ENCODE measurements around the gene SNX4. TPM values are rescaled to one million over a fixed set of nuclear protein-coding genes. Genes with fewer than 3 reads are reported as not detected.

The SNX4 gene
- total RNA-seq, 2 experiments from 2014 or later = 24.8 to 27.8 TPM

DNA sequence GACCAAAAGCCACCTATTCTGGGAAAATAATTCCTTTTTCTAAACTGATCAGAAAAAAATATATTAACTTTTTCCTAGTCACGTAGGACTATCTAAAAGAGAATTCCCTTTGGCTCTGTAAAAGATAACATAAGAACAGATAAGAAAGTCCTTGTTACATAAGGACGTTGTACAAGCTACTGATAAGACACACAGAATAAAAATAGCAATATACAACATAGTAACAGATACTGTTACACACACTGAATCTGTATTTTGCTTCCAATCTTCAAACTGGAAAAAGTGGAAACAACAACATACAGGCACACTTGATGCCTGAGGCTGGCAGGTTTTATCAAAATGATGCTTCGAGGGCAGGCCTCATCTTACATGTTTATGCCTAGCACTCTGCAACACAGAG, 59.8 kb downstream of the SNX4 start:
- Mint-ChIP-seq H3K4me1 (ENCODE audit: low read depth) (no peaks in the 10 kb centered on the region), H3K4me3 (no peak overlapping the region), H3K36me3 (ENCODE audit: low read depth) (peaks cover 22% of the 10 kb centered on the region), H3K9me3 (no peaks in the 10 kb centered on the region), H3K27ac (no peak overlapping the region), H3K27me3 (ENCODE audit: low read depth) (no peaks in the 10 kb centered on the region)
- intact Hi-C loops (cut with micrococcal nuclease) = no loop called here
- DNase-seq = no peak
- CTCF ChIA-PET = interaction anchor here (0.6 kb wide), 1 partner anchor 731 kb away, joined by 3 read pairs; no protein-coding TSS in a partner anchor

DNA sequence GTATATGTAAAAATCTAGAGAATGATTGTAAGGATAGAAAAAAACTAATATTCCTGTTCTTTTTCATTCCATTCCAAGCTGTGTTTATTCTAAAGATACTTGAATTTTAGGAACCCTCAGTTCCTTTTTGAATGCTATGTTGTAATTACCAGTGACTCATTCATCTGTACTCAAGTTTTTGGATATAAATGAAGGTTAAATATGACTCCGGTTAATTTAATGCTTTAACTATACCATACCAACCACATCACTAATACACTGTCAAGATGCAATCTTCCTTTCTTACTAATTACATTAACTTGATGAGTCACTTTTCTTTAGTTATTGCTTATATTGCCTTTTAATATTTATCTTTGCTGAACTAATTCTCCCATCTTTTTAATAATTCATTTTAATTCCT, 76.1 kb downstream of the SNX4 start:
- peaks cover 5% of the 10 kb centered on the region for H3K9me3 Mint-ChIP-seq
- no peaks in the 10 kb centered on the region for H3K27me3 Mint-ChIP-seq (ENCODE audit: low read depth)
- CTCF ChIA-PET = interaction anchor here (0.7 kb wide), 1 partner anchor 146 kb away, joined by 3 read pairs; no protein-coding TSS in a partner anchor
- intact Hi-C loops (cut with micrococcal nuclease) = no loop called here
- H3K36me3 Mint-ChIP-seq (ENCODE audit: low read depth) = peaks cover 25% of the 10 kb centered on the region
- no peak overlapping the region for H3K27ac Mint-ChIP-seq
- DNase-seq = no peak
- H3K4me1 Mint-ChIP-seq (ENCODE audit: low read depth) = no peaks in the 10 kb centered on the region
- H3K4me3 Mint-ChIP-seq = no peak overlapping the region

DNA sequence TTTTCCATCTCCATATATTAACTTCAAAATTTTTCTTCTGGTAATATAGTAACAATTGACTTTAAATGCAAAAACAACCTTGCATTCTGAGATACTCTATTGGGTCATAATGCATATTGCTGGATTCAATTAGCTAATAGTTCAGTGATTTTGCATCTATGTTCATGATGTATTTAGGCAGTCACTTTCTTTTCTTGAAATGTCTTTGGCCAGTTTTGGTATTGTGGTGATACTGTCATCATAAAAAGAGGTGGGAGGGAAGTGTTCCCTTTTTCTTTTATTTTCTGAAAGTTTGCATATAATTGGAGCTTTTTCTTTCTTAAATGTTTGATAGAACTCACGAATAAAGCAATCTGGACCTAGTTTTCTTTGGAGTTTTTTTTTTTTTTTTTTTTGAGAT, 77.5 kb downstream of the SNX4 start:
- Mint-ChIP-seq H3K4me1 (ENCODE audit: low read depth) (no peaks in the 10 kb centered on the region), H3K27me3 (ENCODE audit: low read depth) (no peaks in the 10 kb centered on the region), H3K9me3 (peaks cover 5% of the 10 kb centered on the region), H3K4me3 (no peak overlapping the region), H3K27ac (no peak overlapping the region), H3K36me3 (ENCODE audit: low read depth) (peaks cover 18% of the 10 kb centered on the region)
- intact Hi-C loops (cut with micrococcal nuclease) = no loop called here
- DNase-seq = no peak
- CTCF ChIA-PET = interaction anchor here (0.7 kb wide), 1 partner anchor 144 kb away, joined by 7 read pairs; no protein-coding TSS in a partner anchor

DNA sequence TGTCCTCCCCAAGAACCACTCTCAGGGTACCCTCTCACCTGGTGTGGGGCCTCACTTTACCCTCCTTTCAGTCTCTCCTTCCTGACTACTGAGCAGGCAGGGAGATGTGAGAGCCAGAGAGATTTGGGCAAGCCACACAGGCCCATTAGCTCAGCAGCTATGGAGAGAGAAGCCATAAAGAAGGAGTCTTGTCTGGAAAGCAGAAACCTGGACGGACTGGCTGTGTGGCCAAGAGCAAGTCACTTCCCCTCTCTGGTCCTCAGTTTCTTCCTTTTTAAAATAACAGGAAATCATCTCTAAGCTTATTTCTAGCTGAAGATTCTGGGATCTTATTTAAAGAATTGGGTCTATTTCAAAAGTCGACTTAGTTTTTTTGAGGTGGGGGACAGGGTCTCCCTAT, 79.0 kb downstream of the SNX4 start:
- Mint-ChIP-seq H3K27me3 (ENCODE audit: low read depth) (no peaks in the 10 kb centered on the region), H3K4me3 (no peak overlapping the region), H3K36me3 (ENCODE audit: low read depth) (peaks cover 9% of the 10 kb centered on the region), H3K9me3 (peaks cover 2% of the 10 kb centered on the region), H3K4me1 (ENCODE audit: low read depth) (no peaks in the 10 kb centered on the region), H3K27ac (no peak overlapping the region)
- CTCF ChIA-PET = interaction anchor here (0.6 to 1.5 kb wide), 4 partner anchors 16 to 179 kb away, joined by 3 to 5 read pairs (median 5); no protein-coding TSS in a partner anchor
- intact Hi-C loops (cut with micrococcal nuclease) = no loop called here
- no peak for DNase-seq

DNA sequence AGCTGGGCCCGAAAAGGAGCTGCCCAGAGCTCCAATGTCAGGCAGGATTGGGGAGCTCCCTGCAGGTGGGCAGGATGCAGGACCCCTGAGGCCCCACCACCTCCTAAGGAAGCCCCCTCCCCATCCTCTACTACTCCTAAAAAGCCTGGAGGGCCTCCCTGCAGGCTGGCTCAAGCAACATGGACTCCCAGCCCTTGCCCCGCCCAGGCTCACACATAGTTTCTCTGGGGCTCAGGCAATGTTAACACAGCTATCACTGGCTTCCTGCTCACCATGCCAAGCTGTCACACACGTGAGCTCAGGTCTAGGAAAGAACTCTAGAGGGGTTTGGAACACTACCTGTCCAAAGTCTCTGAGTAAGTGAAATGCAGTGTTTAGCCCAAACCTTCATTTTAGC, 79.4 kb downstream of the SNX4 start:
- intact Hi-C loops (cut with micrococcal nuclease) = no loop called here
- peaks cover 2% of the 10 kb centered on the region for H3K9me3 Mint-ChIP-seq
- no peaks in the 10 kb centered on the region for H3K27me3 Mint-ChIP-seq (ENCODE audit: low read depth)
- DNase-seq = no peak
- no peak overlapping the region for H3K4me3 Mint-ChIP-seq
- H3K36me3 Mint-ChIP-seq (ENCODE audit: low read depth) = peaks cover 8% of the 10 kb centered on the region
- CTCF ChIA-PET = interaction anchor here (0.6 to 1.5 kb wide), 8 partner anchors 11 to 481 kb away, joined by 3 to 5 read pairs (median 4); no protein-coding TSS in a partner anchor
- no peak overlapping the region for H3K27ac Mint-ChIP-seq
- no peaks in the 10 kb centered on the region for H3K4me1 Mint-ChIP-seq (ENCODE audit: low read depth)

DNA sequence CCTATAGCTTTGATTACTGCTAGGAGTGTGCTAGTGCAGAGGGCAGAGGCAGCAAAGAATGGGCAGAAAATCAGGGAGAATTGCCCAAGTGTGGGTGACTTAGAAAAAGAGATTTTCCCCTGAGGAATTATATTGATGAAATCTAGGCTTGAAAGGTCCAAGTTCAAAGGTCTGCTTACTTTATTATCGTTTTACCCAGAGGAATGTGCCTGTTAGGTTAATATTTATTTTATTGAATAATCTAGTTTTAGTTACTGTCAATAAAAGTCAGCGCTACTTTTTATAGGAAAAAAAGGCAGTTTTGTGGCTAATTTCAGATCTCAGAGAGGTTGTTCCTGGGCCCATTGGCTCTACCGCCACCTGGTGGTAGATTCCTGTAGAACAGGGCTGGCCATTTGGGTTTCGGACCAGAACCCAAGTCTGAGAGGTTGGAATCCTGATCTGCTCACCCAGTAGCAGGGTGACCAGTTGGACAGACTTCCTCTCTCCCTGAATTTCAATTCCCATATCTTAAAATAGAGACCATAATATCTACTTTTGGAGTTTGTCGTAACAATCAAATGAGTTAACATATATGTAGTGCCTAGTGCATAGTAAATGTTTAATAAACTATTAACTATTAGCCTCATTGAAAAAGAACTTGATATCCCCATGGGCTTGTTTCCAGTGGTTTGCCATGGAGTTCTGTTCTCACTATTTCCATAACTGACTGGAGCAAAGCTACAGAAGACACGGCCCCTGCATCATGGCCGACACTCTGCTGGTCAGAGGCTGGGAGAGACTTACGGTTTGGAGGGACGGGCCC, 82.2 kb downstream of the SNX4 start:
- CTCF ChIA-PET = interaction anchor here (0.6 to 2.7 kb wide), 12 partner anchors 17 to 653 kb away, joined by 3 to 11 read pairs (median 3); no protein-coding TSS in a partner anchor
- Mint-ChIP-seq H3K27me3 (ENCODE audit: low read depth) (no peaks in the 10 kb centered on the region), H3K9me3 (no peaks in the 10 kb centered on the region), H3K4me3 (no peak overlapping the region), H3K36me3 (ENCODE audit: low read depth) (peaks cover 2% of the 10 kb centered on the region), H3K27ac (no peak overlapping the region), H3K4me1 (ENCODE audit: low read depth) (no peaks in the 10 kb centered on the region)
- DNase-seq = peak; percentile 70
- intact Hi-C loops (cut with micrococcal nuclease) = loop anchor here (1.0 to 5.0 kb wide), 7 partner anchors 61 to 675 kb away; partner anchors contain the start of genes SLC12A8 and ZNF148

DNA sequence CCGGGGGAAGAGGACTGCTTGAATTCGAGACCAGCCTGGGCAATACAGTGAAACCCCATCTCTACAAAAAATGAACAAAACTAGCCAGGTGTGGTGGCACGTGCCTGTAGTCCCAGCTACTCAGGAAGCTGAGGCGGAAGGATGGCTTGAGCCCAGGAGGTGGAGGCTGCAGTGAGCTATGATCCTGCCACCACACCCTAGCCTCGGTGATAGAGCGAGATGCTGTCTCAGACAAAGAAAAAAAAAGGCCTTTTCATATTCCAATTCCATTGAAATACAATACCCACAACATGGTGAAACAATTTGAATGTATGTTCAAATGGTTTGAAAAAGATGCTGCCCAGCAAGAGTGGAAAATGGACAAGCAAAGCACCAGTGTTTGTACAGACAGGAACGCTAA, 83.1 kb downstream of the SNX4 start:
- H3K4me3 Mint-ChIP-seq = no peak overlapping the region
- H3K9me3 Mint-ChIP-seq = no peaks in the 10 kb centered on the region
- DNase-seq = no peak
- H3K4me1 Mint-ChIP-seq (ENCODE audit: low read depth) = no peaks in the 10 kb centered on the region
- H3K27ac Mint-ChIP-seq = no peak overlapping the region
- no peaks in the 10 kb centered on the region for H3K27me3 Mint-ChIP-seq (ENCODE audit: low read depth)
- CTCF ChIA-PET = interaction anchor here (0.7 to 1.2 kb wide), 6 partner anchors 10 to 676 kb away, joined by 3 to 4 read pairs (median 3); no protein-coding TSS in a partner anchor
- no peaks in the 10 kb centered on the region for H3K36me3 Mint-ChIP-seq (ENCODE audit: low read depth)
- intact Hi-C loops (cut with micrococcal nuclease) = loop anchor here (1.0 to 5.0 kb wide), 7 partner anchors 60 to 674 kb away; partner anchors contain the start of genes SLC12A8 and ZNF148

DNA sequence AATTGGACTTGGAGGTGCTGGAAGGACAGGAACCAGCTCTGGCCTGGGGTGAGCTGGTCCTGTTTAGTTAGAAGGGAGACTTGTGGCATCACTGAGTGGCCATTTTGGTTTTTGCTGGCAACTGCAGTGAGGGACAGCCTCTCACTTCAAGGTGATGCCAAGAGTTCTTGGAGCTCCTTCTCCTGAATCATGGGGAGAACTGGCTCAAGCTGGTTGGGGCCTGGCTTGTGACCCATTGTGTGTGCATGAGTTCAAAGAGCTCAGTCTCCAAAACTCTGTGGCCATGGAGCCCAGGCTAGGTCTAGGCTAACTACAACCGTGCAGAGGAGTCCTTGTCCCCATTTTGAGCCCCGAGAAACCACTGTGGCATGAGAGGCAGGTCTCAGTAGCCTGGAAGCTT, 84.8 kb downstream of the SNX4 start:
- Mint-ChIP-seq H3K4me1 (ENCODE audit: low read depth) (no peaks in the 10 kb centered on the region), H3K36me3 (ENCODE audit: low read depth) (no peaks in the 10 kb centered on the region), H3K27me3 (ENCODE audit: low read depth) (no peaks in the 10 kb centered on the region), H3K4me3 (no peak overlapping the region), H3K27ac (no peak overlapping the region), H3K9me3 (no peaks in the 10 kb centered on the region)
- CTCF ChIA-PET = interaction anchor here (0.6 to 1.4 kb wide), 4 partner anchors 13 to 270 kb away, joined by 3 to 6 read pairs (median 3); no protein-coding TSS in a partner anchor
- intact Hi-C loops (cut with micrococcal nuclease) = loop anchor here (5.0 kb wide), 2 partner anchors 58 to 223 kb away; partner anchors contain the start of genes SLC12A8 and ZNF148
- DNase-seq = no peak

DNA sequence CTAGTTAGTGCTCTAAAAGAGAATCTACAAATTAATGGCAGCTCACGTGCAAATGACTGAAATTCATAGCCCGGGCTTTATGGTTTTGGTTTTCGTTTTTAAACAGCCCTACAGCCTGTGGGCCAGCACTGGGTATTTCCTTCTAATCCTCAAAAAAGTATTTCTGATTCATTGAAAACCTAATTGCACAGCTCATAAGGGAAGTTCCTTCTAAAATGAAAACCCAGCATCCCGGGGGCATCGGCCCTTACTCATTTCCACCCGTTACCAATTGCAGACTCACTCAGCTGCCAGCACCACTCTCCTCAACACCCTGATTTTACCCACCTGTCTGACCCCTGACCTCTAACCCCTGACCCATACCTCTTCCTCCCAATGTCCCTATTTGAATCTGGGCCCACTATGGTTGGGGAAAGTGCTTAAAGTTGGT, 85.4 kb downstream of the SNX4 start:
- Mint-ChIP-seq H3K4me3 (no peak overlapping the region), H3K9me3 (no peaks in the 10 kb centered on the region), H3K27me3 (ENCODE audit: low read depth) (no peaks in the 10 kb centered on the region), H3K36me3 (ENCODE audit: low read depth) (no peaks in the 10 kb centered on the region), H3K4me1 (ENCODE audit: low read depth) (no peaks in the 10 kb centered on the region), H3K27ac (no peak overlapping the region)
- CTCF ChIA-PET = interaction anchor here (1.3 to 1.4 kb wide), 2 partner anchors 151 to 270 kb away, joined by 3 read pairs; no protein-coding TSS in a partner anchor
- intact Hi-C loops (cut with micrococcal nuclease) = loop anchor here (5.0 kb wide), 2 partner anchors 57 to 222 kb away; partner anchors contain the start of genes SLC12A8 and ZNF148
- no peak for DNase-seq

DNA sequence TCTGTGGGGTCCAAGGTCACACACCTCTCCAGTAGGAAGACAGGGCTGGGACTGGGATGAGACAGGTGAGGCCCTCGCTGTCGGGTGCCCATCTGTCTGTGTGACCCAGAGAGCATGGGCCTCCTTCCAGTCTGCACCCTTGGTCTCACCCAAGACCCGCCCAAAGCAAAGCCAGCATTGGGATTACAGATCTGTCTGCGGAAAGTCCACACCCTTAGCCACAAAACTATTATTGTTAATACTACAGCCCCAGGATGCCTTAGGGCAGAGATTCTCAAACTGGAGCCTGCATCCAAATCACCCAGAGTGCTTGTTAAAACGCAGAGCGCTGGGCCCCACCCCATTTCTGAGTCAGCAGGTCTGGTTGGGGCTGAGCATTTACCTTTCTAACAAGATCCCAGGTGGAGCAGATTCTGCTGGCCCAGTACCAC, 86.4 kb downstream of the SNX4 start:
- no peaks in the 10 kb centered on the region for H3K9me3 Mint-ChIP-seq
- CTCF ChIA-PET = interaction anchor here (1.1 kb wide), 1 partner anchor 11 kb away, joined by 3 read pairs; no protein-coding TSS in a partner anchor
- no peak overlapping the region for H3K27ac Mint-ChIP-seq

DNA sequence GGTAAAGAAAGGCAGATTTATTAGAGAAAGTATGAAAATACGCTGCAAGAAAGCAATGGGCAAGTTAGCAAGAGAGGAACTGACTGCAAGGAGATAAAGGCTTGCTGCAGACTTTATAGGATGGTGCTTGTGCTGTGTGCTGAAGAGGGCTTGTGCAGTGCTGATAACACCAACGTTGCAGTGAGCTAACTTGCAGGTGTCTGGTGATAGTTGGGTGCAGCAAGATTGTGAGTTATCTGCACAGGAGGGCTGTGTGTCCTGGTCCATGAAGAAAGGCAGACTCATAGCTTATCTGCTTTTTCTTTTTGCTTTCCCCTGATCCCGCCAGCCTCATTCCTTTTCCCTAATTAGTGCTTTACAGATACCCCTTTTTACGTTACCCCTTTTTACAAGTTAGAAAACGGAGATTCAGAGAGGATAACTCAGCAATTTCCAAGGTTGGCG, 86.9 kb downstream of the SNX4 start:
- Mint-ChIP-seq H3K36me3 (ENCODE audit: low read depth) (no peaks in the 10 kb centered on the region), H3K4me1 (ENCODE audit: low read depth) (no peaks in the 10 kb centered on the region), H3K9me3 (no peaks in the 10 kb centered on the region), H3K27ac (no peak overlapping the region), H3K27me3 (ENCODE audit: low read depth) (no peaks in the 10 kb centered on the region), H3K4me3 (no peak overlapping the region)
- intact Hi-C loops (cut with micrococcal nuclease) = no loop called here
- CTCF ChIA-PET = interaction anchor here (1.1 kb wide), 1 partner anchor 10 kb away, joined by 3 read pairs; no protein-coding TSS in a partner anchor
- DNase-seq = no peak

More for the DNA sequence above, 86.4 kb downstream of the SNX4 start:
- Mint-ChIP-seq H3K27me3 (ENCODE audit: low read depth) (no peaks in the 10 kb centered on the region), H3K4me1 (ENCODE audit: low read depth) (no peaks in the 10 kb centered on the region), H3K4me3 (no peak overlapping the region), H3K36me3 (ENCODE audit: low read depth) (no peaks in the 10 kb centered on the region)
- DNase-seq = no peak
- intact Hi-C loops (cut with micrococcal nuclease) = no loop called here

All from activated naive CD4-positive, alpha-beta T cell treated with anti-CD3 and anti-CD28 coated beads for 36 hours (primary cell).